HG03135 (cell line): ENCODE results near the gene EXOC7.

ENCODE experiments used
- ATAC-seq: cut with Tn5 transposase; IDR thresholded peaks from one replicate; pipeline ENCODE4 v1.9.1; 2021; ENCODE audit warnings: mild to moderate bottlenecking, moderate library complexity; ENCODE audit not compliant: unreplicated experiment

EXOC7 gene

GRCh38 chr17:76122431-76123190 is 19.0 kb upstream of the EXOC7 start:
- ATAC-seq, result no peak

- ATAC-seq, result no peak
Measured at GRCh38 chr17:76121932-76122430, 18.4 kb upstream of the EXOC7 start.

GRCh38 chr17:76120658-76121008 is 17.0 kb upstream of the EXOC7 start:
- no peak for ATAC-seq

GRCh38 chr17:76119409-76120371 is 16.1 kb upstream of the EXOC7 start:
- ATAC-seq, result no peak

GRCh38 chr17:76115138-76115754 is 11.7 kb upstream of the EXOC7 start:
- no peak for ATAC-seq

- no peak for ATAC-seq
Measured at GRCh38 chr17:76111956-76112355, 8.4 kb upstream of the EXOC7 start.

GRCh38 chr17:76107509-76107908 is 3.9 kb upstream of the EXOC7 start:
- ATAC-seq, result no peak

GRCh38 chr17:76106703-76107102 is 3.1 kb upstream of the EXOC7 start:
- no peak for ATAC-seq

- no peak for ATAC-seq
Measured at GRCh38 chr17:76104896-76105231, 1.3 kb upstream of the EXOC7 start.

- ATAC-seq, result peak; percentile 9
Measured at GRCh38 chr17:76104140-76104895, 731 bp upstream of the EXOC7 start.

- ATAC-seq, result no peak
Measured at GRCh38 chr17:76102944-76103273, 678 bp downstream of the EXOC7 start.

GRCh38 chr17:76097716-76098295 is 5.8 kb downstream of the EXOC7 start:
- ATAC-seq, result no peak

GRCh38 chr17:76095943-76096342 is 7.6 kb downstream of the EXOC7 start:
- ATAC-seq, result no peak

GRCh38 chr17:76094046-76094445 is 9.5 kb downstream of the EXOC7 start:
- no peak for ATAC-seq

GRCh38 chr17:76092526-76093413 is 10.8 kb downstream of the EXOC7 start:
- ATAC-seq, result no peak

GRCh38 chr17:76091526-76092286 is 11.9 kb downstream of the EXOC7 start:
- ATAC-seq, result no peak

- ATAC-seq, result no peak
Measured at GRCh38 chr17:76090517-76091129, 13.0 kb downstream of the EXOC7 start.
